NCI-H1436 (cell line): Measurements from ENCODE around the gene TMEM165.

Source experiments
- DNase-seq: peaks from one replicate; lab custom pipeline; 2025; lab: John Stamatoyannopoulos, UW

Gene TMEM165

GRCh38 chr4:55367084-55367722, 28.6 kb upstream of the TMEM165 start:
- DNase-seq = no peak

GRCh38 chr4:55369968-55370367, 25.8 kb upstream of the TMEM165 start:
- DNase-seq = no peak

- no peak for DNase-seq
These were observed 23.5 kb upstream of the TMEM165 start for GRCh38 chr4:55372259-55372658.

- DNase-seq = no peak
These were observed 22.3 kb upstream of the TMEM165 start for GRCh38 chr4:55373461-55373860.

- DNase-seq = no peak
These were observed 19.1 kb upstream of the TMEM165 start for GRCh38 chr4:55376698-55377097.

GRCh38 chr4:55378617-55379467, 16.9 kb upstream of the TMEM165 start:
- DNase-seq = no peak

GRCh38 chr4:55380576-55380975, 15.2 kb upstream of the TMEM165 start:
- no peak for DNase-seq

- no peak for DNase-seq
These were observed 14.3 kb upstream of the TMEM165 start for GRCh38 chr4:55381502-55381901.

- DNase-seq = no peak
These were observed 13.2 kb upstream of the TMEM165 start for GRCh38 chr4:55382488-55383003.

- DNase-seq = no peak
These were observed 10.5 kb upstream of the TMEM165 start for GRCh38 chr4:55385201-55385649.

GRCh38 chr4:55386073-55386472, 9.7 kb upstream of the TMEM165 start:
- no peak for DNase-seq

GRCh38 chr4:55386840-55387239, 8.9 kb upstream of the TMEM165 start:
- DNase-seq = no peak

GRCh38 chr4:55393461-55394320, 2.1 kb upstream of the TMEM165 start:
- DNase-seq = no peak

- no peak for DNase-seq
These were observed 584 bp upstream of the TMEM165 start for GRCh38 chr4:55395218-55395528.

GRCh38 chr4:55396308-55397125, 760 bp downstream of the TMEM165 start:
- DNase-seq = peak; percentile 11

GRCh38 chr4:55397126-55397436, 1.3 kb downstream of the TMEM165 start:
- no peak for DNase-seq

GRCh38 chr4:55397520-55398321, 2.0 kb downstream of the TMEM165 start:
- peak; percentile 18 for DNase-seq

- no peak for DNase-seq
These were observed 2.7 kb downstream of the TMEM165 start for GRCh38 chr4:55398461-55398860.

- DNase-seq = no peak
These were observed 3.2 kb downstream of the TMEM165 start for GRCh38 chr4:55398966-55399365.

GRCh38 chr4:55399581-55399980, 3.8 kb downstream of the TMEM165 start:
- DNase-seq = no peak

- DNase-seq = no peak
These were observed 9.3 kb downstream of the TMEM165 start for GRCh38 chr4:55405073-55405472.
